ENCODE measurements around the gene TMEM37.

DNA sequence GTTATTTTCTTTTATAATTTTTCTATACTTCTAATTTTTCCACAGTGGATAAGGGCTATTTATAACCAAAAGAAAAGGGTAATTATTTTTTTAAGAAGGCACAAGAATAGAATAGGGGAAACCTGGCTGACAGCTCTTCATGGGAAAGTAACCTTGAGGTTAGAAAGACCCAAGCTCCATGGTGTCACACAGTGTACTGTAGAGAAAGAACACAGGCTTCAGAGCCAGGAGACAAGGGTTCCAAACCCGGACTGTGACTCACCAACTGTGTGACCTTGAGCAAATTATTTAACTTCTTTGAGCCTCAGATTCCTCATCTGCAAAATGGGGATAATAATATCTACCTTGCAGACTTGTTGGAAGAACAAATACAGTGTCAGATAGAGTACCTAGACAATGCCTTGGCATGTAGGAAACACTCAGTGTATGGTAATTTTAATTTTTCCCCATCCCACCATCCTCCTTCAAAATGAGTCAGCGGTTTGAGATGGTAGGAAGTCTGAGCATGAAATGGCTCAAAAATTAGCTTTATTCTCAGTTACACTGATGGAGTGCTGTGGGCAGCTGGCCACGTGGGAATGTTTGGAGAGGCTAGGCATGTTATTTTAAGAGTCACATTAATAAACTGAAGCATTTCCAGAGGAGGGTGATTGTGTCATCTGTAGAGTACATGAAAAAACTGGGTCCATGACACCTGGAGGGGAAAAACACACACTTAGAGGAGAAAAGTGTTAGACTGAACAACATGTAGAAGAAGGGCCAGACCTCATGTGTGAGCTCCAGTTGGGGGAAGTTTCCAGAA, 36.7 kb downstream of the TMEM37 start:
- no peak for TF ChIP-seq CTCF (IDR thresholded peaks at IDR 0.05; ENCODE audit: borderline replicate concordance, extremely low read depth, low read length, poor library complexity, severe bottlenecking)
- no peak for TF ChIP-seq EZH2 (IDR thresholded peaks at IDR 0.05; ENCODE audit: borderline replicate concordance, low read depth, low read length, severe bottlenecking)

All from DND-41 (cell line).